ENCODE data around the gene LRP11.
"Not testable (repeated sequence)": the region's sequence is repeated elsewhere in the genome, so short reads cannot be mapped to it uniquely, and the experiment has no call there.

DNA sequence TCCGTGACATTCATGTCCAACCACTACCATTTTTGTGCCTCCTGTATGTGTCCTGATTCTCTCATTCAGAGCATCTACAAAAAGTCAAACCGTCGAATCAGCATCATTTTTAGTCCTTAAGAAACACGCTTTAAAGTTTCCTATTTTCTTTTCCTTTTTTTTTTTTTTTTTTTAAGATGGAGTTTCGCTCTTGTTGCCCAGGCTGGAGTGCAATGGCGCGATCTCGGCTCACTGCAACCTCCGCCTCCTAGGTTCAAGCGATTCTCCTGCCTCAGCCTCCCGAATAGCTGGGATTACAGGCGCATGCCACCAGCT, 1.8 kb downstream of the LRP11 start:
- TF ChIP-seq CTCF (conservative IDR thresholded peaks at IDR 0.05; ENCODE audit: low read length); EZH2phosphoT487 (IDR thresholded peaks at IDR 0.05; ENCODE audit: borderline replicate concordance): not testable (repeated sequence)
